Effector CD8-positive, alpha-beta T cell (primary cell): ENCODE results near the gene LDB3.

Experiments used
- DNase-seq: peaks from one replicate; lab custom pipeline; 2025; lab: John Stamatoyannopoulos, UW

The LDB3 gene

GRCh38 chr10:86651021-86651471 is 17.3 kb upstream of the LDB3 start:
- DNase-seq, result no peak

DNA sequence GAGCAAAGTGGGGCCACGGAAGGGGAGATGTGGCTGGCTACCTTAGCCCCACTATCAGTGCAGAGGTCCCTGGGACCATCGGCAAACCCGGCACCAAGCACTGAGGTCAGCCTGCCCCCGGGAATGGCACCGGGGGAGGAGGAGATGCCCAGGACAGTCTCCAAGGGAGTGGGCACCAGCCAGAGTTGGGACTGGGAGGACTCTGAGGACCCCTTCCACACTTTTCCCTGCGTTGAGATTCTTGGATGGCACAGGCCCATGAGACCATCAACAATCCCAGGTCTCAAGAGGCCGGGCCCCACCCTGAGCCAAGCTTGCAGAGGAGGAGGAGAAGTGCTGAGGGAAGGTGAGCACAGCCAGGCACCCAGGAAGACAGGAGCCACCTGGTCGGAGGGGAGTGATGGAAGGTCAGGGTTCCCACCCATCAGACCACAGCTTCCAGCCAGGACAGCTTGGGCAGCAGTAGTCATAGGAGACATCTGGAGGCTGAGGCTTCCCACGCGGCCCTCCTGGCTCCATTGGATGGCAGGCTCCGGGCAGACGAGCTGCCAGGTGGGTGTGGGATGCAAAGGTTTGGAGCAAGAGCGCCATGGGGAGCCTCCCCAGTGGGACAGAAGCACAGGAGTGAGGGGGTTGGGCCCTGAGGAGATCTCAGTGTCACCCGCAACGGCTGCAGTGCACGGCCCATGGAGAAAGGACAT is 16.5 kb upstream of the LDB3 start:
- DNase-seq, result no peak

DNA sequence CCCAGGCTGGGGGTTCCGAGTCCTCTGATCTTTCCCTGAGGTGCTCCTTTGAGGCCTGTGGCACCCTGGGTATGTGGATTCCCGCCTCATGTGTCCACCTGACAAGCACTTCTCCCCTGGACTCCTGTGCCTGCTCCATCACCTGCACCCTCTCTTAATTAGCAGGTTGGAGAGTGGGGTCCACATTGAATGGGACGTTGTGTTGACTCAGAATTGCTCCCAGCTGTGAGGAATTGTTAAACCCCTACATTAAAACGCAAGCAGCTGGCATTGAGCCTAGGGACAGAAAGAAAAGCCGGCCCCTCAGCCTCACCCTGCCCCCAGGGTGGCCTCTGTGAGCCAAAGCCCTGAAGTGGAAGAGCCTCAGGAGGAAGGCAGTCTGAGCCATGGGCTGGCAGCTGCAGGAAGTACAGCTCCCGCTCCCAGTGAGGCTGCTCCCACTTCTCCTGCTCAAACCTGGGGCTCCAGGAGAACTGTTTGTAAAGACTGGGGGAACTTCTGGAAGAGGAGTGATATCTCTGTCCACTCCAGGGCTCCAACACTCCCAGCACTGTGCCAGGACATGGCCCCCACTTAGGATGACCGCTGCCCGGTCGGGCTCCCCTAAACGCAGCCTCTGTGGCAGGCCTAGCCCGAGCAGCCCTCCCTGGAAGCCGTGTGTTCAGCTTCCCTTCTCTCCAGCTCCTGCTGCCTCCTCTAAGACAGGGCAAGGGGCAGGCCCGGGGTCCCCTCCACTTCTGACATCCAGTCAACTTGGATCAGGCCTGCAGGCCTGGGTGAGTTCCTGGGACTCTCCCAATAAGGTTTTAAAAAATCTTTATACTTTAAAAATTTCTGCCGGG is 15.7 kb upstream of the LDB3 start:
- no peak for DNase-seq

DNA sequence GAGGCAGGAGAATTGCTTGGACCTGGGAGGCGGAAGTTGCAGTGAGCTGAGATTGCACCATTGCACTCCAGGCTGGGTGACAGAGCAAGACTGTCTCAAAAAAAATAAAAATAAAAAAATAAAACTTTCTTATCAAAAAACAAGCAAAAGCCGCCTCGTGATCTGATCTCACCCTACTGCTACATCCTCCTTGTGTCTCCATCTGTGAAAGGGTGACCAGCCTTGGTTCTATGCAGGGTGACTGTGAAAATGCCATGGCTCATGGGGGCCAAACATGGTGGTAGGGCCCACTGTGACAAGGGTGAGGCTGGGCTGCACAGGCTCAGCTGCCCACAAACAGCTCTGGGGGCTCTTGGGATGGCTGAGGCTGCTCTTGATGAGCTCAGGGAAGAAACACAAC is 14.9 kb upstream of the LDB3 start:
- no peak for DNase-seq

- DNase-seq, result no peak
Measured at GRCh38 chr10:86653987-86654386, 14.3 kb upstream of the LDB3 start.

DNA sequence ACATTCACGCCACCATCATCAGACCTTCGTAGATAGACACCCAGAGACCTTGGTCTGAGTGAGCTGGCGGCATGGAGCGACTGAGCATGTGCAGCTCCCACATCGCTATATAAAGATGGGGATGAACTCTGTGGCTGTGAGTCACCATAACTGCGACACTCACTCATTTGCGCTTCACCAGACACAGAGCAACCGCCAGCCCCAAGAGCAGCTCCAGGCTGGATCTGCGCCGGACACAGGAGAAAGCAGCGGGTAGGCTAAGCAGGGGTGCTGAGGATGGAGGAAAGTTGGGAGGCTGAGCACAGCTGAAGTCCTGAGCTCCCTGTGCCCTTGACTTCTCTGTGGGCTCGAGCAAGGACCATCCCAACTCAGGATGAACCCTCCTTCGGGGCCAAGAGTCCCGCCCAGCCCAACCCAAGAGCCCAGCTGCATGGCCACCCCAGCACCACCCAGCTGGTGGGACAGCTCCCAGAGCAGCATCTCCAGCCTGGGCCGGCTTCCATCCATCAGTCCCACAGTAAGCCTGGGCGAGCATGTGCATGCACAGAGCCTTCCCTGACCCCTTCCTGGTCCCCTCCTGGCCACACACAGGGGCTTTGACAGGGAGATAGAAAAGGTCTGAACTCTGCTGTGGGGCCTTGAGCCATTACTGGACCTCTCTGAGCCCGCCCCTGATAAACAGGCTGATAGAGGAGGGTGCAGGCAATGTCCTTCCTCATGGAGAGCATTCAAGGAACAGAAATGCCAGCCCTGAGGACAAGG is 13.7 kb upstream of the LDB3 start, which contains the start of gene OPN4:
TSS of gene OPN4 (plus strand) at position 137 of the 762 bp plus-strand sequence. CDS start at position 374, 237 bp downstream.
- no peak for DNase-seq

DNA sequence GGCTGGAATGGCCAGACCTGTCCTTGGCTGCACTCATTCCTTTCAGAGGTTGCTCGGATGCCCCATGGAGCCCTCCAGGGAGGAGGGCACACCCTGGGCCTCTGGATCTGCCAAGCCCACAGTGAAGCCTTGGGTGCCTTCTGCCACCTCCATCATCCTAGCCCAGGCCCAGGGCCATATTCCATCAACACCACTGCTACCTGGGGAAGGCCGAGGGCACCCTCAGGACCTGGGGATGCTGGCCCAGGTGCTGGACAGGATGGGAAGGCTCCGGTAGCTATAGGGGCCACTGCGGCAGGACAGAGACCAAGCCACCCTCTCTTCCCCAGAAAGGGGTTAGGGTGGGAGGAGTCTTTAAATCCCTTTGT is 13.2 kb upstream of the LDB3 start:
- no peak for DNase-seq

- no peak for DNase-seq
Measured at GRCh38 chr10:86655596-86655995, 12.7 kb upstream of the LDB3 start.

DNA sequence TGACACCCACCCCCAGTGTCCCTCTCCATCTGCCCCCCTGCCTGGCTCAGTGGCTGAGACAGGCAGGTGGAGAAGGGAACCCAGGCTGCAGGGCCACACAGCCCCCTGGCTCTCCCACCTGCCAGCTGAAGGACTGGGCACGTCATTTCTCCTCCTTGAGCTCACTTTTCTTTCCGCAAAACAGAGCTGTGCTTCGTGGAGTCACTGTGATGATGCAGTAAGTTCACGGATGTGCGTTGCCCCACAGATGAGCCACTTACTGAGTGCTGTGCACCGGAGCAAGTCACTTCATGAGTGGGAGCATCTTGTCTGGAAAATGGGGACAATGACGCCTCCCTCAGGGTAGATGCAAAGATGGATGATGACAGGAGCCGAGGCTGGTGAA is 11.3 kb upstream of the LDB3 start:
- DNase-seq, result no peak

DNA sequence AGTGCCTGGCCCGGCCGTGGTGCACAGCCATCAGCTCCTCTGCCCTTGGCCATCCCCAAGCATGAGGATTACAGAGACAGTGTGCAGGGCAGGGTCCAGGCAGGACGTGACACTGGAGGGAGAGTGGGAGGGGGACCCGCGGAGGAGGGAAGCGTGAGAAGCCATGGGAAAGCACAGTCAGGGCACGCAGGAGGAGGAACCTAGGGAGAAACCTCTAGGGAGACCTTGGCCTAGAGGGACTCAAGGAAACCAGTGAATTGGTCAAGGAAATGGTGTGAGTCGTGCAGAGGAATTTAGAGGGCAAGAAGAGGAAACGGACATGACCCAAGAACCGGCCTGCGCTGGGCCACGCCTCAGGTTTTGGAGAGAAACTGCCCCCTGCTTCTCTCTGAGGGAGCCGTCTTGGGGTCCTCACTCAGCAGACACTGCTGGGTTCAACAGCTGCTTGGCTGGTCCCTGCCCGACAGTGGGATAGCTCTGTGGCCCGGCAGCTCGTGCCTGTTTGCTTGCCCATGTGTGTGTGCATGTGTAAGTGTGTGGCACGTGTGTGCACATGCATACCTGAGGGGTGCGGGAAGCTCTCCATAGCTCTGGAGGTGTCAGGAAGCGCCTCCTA is 10.8 kb upstream of the LDB3 start:
- no peak for DNase-seq

DNA sequence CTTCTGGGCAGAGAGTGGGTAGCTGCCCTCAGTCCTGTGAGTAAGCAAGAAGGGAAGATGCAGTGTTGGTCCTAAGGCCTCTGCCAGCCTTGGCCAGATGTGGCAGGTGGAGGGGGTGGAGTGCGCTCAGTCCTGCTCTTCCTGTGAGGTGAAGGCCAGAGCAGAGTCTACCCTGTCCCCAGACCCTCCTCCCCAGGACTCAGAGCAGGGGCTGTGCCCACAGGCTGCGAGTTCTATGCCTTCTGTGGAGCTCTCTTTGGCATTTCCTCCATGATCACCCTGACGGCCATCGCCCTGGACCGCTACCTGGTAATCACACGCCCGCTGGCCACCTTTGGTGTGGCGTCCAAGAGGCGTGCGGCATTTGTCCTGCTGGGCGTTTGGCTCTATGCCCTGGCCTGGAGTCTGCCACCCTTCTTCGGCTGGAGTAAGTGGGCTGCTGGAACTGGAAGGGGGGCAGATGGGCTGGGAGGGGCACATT is 10.0 kb upstream of the LDB3 start:
- no peak for DNase-seq

DNA sequence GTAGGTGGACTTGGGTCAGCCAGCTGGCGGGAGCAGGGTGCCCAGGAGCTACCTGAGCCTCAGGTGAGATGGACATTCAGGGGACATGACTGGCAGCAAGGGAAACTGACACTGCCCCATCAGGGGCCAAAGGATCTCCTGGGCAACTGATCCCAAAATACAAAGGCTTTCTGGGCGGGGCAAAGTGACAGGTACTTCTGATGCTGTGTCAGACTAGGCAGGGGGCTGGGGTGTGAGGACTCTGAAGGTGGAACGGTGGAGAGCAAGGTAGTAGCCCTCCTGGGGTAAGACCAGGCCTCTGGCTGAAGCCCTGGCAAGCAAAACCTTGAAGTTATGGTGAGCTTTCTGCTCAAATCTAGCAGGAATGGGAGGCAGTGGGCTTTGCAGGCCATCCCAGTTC is 9.6 kb upstream of the LDB3 start:
- DNase-seq, result no peak

GRCh38 chr10:86659161-86659691 is 9.1 kb upstream of the LDB3 start:
- DNase-seq, result no peak

- no peak for DNase-seq
Measured at GRCh38 chr10:86659721-86660453, 8.4 kb upstream of the LDB3 start.

DNA sequence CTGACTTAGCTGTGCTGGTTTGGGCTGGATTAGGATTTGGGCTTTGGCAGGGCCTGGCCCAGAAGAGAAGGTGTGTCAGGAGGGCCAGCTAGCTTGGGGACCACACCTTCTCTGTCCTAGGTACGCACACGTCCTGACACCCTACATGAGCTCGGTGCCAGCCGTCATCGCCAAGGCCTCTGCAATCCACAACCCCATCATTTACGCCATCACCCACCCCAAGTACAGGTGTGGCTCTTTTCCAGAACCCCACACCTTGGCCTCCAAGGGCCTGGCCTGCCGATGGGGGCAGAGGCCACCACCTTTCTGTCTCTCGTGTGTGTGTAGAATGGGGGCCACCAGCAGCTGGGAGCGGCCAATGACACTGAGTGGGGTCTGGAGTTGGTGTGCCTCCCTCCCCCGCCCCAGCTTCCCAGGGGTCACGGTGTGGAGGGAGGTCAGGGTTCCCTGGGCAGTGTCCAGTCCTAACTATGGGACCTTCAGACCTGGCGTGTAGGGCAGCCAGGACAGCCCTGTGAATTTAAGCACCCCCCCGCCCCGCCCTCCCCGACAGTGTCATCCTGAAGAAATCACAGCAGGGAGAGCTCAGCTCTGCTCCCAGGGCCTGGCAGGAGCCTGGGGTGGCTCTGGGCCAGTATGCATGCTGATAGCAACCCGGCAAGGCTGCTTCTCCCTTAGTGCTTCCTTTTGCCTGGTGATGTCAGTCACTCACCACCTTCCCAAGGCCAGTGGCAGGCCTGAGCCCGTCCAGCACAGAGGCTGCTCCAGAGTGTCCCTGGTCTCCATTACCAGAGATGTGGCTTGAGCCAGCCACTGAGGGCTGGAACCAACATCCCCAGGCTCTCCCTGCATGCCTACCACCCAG is 6.9 kb upstream of the LDB3 start:
- DNase-seq, result no peak

- no peak for DNase-seq
Measured at GRCh38 chr10:86662186-86663045, 5.9 kb upstream of the LDB3 start.

DNA sequence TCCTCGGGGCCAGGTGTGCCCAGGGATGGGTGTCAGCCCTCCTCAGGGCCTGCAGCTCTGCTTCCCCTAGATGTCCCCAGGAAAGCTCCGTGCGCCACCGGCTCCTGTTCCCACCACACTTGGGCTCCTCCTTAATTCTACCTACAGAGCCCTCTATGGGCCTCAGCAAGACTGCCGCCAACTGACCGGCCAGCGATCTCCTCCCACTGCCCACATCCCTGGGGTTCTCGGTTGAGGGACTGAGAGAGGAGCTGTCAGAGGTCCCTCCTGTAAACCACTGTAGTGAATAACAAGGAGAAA is 5.3 kb upstream of the LDB3 start:
- no peak for DNase-seq

- DNase-seq, result no peak
Measured at GRCh38 chr10:86663576-86664339, 4.6 kb upstream of the LDB3 start.
